Heart left ventricle (tissue), 13 donors: ENCODE measurements around the gene C12orf42.

Experiments
- CTCF ChIP-seq, 12 donors: fragments of 200-600 bp; sonication (generic) in 4 of 12; IDR thresholded peaks; one replicate each; pipeline versions ENCODE4 v1.5.0 to v1.8.0; 2018 to 2022; ENCODE audit warnings: antibody characterized with exemption in 12 of 12, mild to moderate bottlenecking in 5 of 12
- POLR2A ChIP-seq, 2 donors: fragments of 450-650 bp; IDR thresholded peaks; one replicate each; pipeline ENCODE4 v1.6.1; 2017; ENCODE audit warnings: antibody characterized with exemption in 2 of 2, mild to moderate bottlenecking in 2 of 2, moderate library complexity in 2 of 2
- donor health status: ischemic (EF 13 %, LVEDD 7.1; RV severe dilation, severe dysfunction).
- donor health status: DM: no; HTN: yes; CAD: no.
- donor health status: DM: no; HTN: no; CAD: no.
- donor health status: ischemic (EF 25% LVEDD 6.9; RV normal size, moderate dysfunction).
- donor health status: ischemic (EF 25% LVEDD 5.7; RV mildly dilated, moderate dysfunction).
- donor health status: ischemic (EF 35%, LVEDD 5.7; RV mildly dilated, moderate dysfunction).
- donor health status: nonischemic (EF 11% LVEDD 7.7; RV severe dilation, severe dysfunction).
- donor health status: DM: yes; HTN: yes; CAD: no.
- donor health status: PGD.
- donor health status: ischemic (EF 29% LVEDD 5.4; RV normal size, mild dysfunction).
- donor health status: nonischemic (EF 23%, LVEDD 6.1; RV moderate dilation, normal function).

GRCh38 chr12:103515341-103515740, 19.6 kb upstream of the C12orf42 start:
- TF ChIP-seq CTCF (IDR thresholded peaks at IDR 0.05) (no peak), POLR2A (IDR thresholded peaks at IDR 0.05) (no peak)
